ENCODE data around the gene PHEX.

The PHEX gene

DNA sequence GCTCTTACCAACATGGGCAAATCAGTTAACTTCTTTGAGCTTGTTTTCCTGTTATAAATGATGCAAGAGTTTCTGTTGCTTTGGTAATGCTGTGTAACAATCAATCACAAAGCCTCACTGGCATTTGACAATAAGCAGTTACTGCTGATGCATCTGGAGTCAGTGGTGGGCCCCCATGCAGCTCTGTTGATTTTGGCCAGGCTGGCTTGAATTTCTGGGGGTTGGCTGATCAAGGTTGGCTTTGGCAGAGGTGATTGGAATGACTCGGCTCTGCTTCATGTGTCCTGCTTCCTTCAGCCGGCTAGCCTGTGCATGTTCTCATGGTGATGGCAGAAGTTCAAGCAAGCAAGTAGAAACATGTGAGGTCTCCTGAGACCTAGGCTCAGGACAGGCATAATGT is 90.4 kb downstream of the PHEX start:
- Histone ChIP-seq H3K9me3 (ENCODE audit: insufficient read depth, low read length) (no peaks in the 10 kb centered on the region), H3K79me2 (ENCODE audit: insufficient read depth, low read length) (no peaks in the 10 kb centered on the region), H3K4me2 (ENCODE audit: low read depth, low read length, poor library complexity, severe bottlenecking) (no peak overlapping the region), H3K9me2 (replicated peaks; ENCODE audit: insufficient read depth, low read length) (no peaks in the 10 kb centered on the region), H3K36me3 (ENCODE audit: low read length) (no peaks in the 10 kb centered on the region), H3K9ac (ENCODE audit: low read length) (no peak overlapping the region), H3K27me3 (ENCODE audit: low read length) (no peaks in the 10 kb centered on the region), H3F3A (ENCODE audit: insufficient read depth) (no peaks in the 10 kb centered on the region), H3K27ac (ENCODE audit: low read depth, low read length) (no peak overlapping the region), H2AFZ (ENCODE audit: low read depth, low read length, severe bottlenecking) (no peak overlapping the region), H4K20me1 (ENCODE audit: low read depth, low read length) (no peaks in the 10 kb centered on the region), H3K4me3 (ENCODE audit: insufficient read depth, low read length, poor library complexity, severe bottlenecking) (no peak overlapping the region)
- TF ChIP-seq, protein P1, sequence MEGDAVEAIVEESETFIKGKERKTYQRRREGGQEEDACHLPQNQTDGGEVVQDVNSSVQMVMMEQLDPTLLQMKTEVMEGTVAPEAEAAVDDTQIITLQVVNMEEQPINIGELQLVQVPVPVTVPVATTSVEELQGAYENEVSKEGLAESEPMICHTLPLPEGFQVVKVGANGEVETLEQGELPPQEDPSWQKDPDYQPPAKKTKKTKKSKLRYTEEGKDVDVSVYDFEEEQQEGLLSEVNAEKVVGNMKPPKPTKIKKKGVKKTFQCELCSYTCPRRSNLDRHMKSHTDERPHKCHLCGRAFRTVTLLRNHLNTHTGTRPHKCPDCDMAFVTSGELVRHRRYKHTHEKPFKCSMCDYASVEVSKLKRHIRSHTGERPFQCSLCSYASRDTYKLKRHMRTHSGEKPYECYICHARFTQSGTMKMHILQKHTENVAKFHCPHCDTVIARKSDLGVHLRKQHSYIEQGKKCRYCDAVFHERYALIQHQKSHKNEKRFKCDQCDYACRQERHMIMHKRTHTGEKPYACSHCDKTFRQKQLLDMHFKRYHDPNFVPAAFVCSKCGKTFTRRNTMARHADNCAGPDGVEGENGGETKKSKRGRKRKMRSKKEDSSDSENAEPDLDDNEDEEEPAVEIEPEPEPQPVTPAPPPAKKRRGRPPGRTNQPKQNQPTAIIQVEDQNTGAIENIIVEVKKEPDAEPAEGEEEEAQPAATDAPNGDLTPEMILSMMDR (IDR thresholded peaks at IDR 0.05; ENCODE audit: insufficient read depth, low read length, poor library complexity, severe bottlenecking): no peak
- TF ChIP-seq EZH2phosphoT487 (conservative IDR thresholded peaks at IDR 0.05; ENCODE audit: low read length): no peak

DNA sequence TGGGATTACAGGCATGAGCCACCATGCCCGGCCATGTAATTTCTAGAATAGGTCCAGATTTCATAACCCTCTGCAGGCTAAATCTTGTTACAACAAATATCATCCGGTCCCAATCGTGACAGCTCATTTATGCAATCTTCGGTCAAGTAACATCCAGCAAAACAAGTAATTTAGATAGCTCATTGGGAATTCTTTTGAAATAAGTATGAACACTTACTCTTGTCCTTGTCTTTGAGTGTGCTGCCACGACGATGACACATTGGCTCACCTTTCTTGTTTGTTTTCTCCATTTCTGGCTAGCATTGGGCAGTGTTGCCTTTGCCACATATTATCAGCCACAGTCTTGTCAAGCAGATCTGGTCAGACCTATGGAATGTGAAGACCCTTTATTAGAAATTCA is 92.0 kb downstream of the PHEX start:
- H3K27ac ChIP-seq (ENCODE audit: low read depth, low read length): no peak overlapping the region

DNA sequence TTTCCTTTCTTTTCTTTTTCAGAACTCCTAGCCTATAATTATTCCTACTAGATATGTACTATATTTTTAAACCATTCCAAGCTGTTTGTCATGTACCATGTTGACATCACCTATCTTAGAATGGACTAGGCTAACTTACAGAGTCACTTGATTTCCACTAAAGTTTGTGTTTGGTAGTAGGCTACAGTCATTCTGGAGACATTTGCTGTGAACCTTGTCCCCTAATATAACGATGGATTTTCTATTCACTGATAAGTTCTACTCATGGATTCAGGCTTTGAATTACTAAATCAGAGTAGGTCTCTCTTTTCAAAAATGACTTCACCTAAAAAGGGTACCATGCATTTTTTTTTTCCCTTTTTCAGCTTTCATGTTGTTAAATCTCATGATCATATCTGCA is 93.4 kb downstream of the PHEX start:
- Histone ChIP-seq H3K27ac (ENCODE audit: low read depth, low read length) (no peak overlapping the region), H3F3A (ENCODE audit: insufficient read depth) (no peaks in the 10 kb centered on the region), H3K27me3 (ENCODE audit: low read length) (no peaks in the 10 kb centered on the region), H3K9me2 (replicated peaks; ENCODE audit: insufficient read depth, low read length) (no peaks in the 10 kb centered on the region), H3K36me3 (ENCODE audit: low read length) (no peaks in the 10 kb centered on the region), H3K79me2 (ENCODE audit: insufficient read depth, low read length) (no peaks in the 10 kb centered on the region), H3K4me3 (ENCODE audit: insufficient read depth, low read length, poor library complexity, severe bottlenecking) (no peak overlapping the region), H4K20me1 (ENCODE audit: low read depth, low read length) (no peaks in the 10 kb centered on the region), H3K9me3 (ENCODE audit: insufficient read depth, low read length) (no peaks in the 10 kb centered on the region), H3K9ac (ENCODE audit: low read length) (no peak overlapping the region), H2AFZ (ENCODE audit: low read depth, low read length, severe bottlenecking) (no peak overlapping the region), H3K4me2 (ENCODE audit: low read depth, low read length, poor library complexity, severe bottlenecking) (no peak overlapping the region)
- TF ChIP-seq, protein P1 (IDR thresholded peaks at IDR 0.05; ENCODE audit: insufficient read depth, low read length, poor library complexity, severe bottlenecking): no peak
- TF ChIP-seq EZH2phosphoT487 (conservative IDR thresholded peaks at IDR 0.05; ENCODE audit: low read length): no peak

More for the DNA sequence above, 92.0 kb downstream of the PHEX start:
- H2AFZ ChIP-seq (ENCODE audit: low read depth, low read length, severe bottlenecking): no peak overlapping the region
- no peaks in the 10 kb centered on the region for H3K9me3 ChIP-seq (ENCODE audit: insufficient read depth, low read length)
- no peaks in the 10 kb centered on the region for H3F3A ChIP-seq (ENCODE audit: insufficient read depth)
- TF ChIP-seq EZH2phosphoT487 (conservative IDR thresholded peaks at IDR 0.05; ENCODE audit: low read length): no peak
- TF ChIP-seq, protein P1 (IDR thresholded peaks at IDR 0.05; ENCODE audit: insufficient read depth, low read length, poor library complexity, severe bottlenecking): no peak
- H3K9ac ChIP-seq (ENCODE audit: low read length): no peak overlapping the region
- no peak overlapping the region for H3K4me3 ChIP-seq (ENCODE audit: insufficient read depth, low read length, poor library complexity, severe bottlenecking)
- no peaks in the 10 kb centered on the region for H3K27me3 ChIP-seq (ENCODE audit: low read length)
- H3K4me2 ChIP-seq (ENCODE audit: low read depth, low read length, poor library complexity, severe bottlenecking): no peak overlapping the region
- no peaks in the 10 kb centered on the region for H3K79me2 ChIP-seq (ENCODE audit: insufficient read depth, low read length)
- H4K20me1 ChIP-seq (ENCODE audit: low read depth, low read length): no peaks in the 10 kb centered on the region
- no peaks in the 10 kb centered on the region for H3K9me2 ChIP-seq (replicated peaks; ENCODE audit: insufficient read depth, low read length)
- H3K36me3 ChIP-seq (ENCODE audit: low read length): no peaks in the 10 kb centered on the region
